H1 (cell line): Measurements from ENCODE around the gene SLC9C1. TPM values are rescaled to one million over a fixed set of nuclear protein-coding genes. Genes with fewer than 3 reads are reported as not detected.

Source experiments
- CTCF ChIA-PET: fragments of 300-600 bp; sonication (Branson Sonifier 250); formaldehyde crosslinking; loops from one replicate; lab custom pipeline; 2021; ENCODE audit not compliant: partially characterized antibody; lab: Charles Lee
- POLR2A ChIA-PET: fragments of 300-600 bp; sonication (Branson Sonifier 250); formaldehyde crosslinking; loops from one replicate; lab custom pipeline; 2021; ENCODE audit warnings: inconsistent platforms; ENCODE audit not compliant: partially characterized antibody; lab: Charles Lee
- DNase-seq, 2 experiments: peaks; one replicate each; pipeline versions ENCODE4 v3.0.0 to v3.0.0-alpha.2; 2010 to 2022; ENCODE audit warnings: low spot score in 2 of 2, low read depth in 1 of 2, mixed read lengths in 1 of 2
- FAIRE-seq: peaks from 2 replicates; lab custom pipeline; 2011; peaks lifted over from hg19 to GRCh38; lab: Jason Lieb, UNC
- H2AFZ ChIP-seq: 2 replicates; pipeline ENCODE4 v1.8.1; 2012; ENCODE audit warnings: low read length, inconsistent platforms
- H2AK5ac ChIP-seq: 2 replicates; pipeline ENCODE4 v1.6.1; 2013; ENCODE audit warnings: low read depth, low read length
- H2BK120ac ChIP-seq: replicated peaks from 2 replicates; pipeline ENCODE3; 2013; ENCODE audit warnings: low read depth, low read length, inconsistent platforms
- H2BK12ac ChIP-seq: 2 replicates; pipeline ENCODE4 v1.6.1; 2013; ENCODE audit warnings: low read depth, low read length
- H2BK15ac ChIP-seq: 2 replicates; pipeline ENCODE4 v1.6.1; 2013; ENCODE audit warnings: low read length
- H2BK20ac ChIP-seq: 2 replicates; pipeline ENCODE4 v1.6.1; 2013; ENCODE audit warnings: low read length
- H2BK5ac ChIP-seq: 2 replicates; pipeline ENCODE4 v1.6.1; 2013; ENCODE audit warnings: low read depth, low read length
- H3K14ac ChIP-seq: 2 replicates; pipeline ENCODE4 v1.6.1; 2013; ENCODE audit warnings: inconsistent platforms; ENCODE audit not compliant: insufficient read length
- H3K18ac ChIP-seq: 2 replicates; pipeline ENCODE4 v1.6.1; 2013; ENCODE audit warnings: low read length; ENCODE audit errors: extremely low read depth
- H3K23ac ChIP-seq: 2 replicates; pipeline ENCODE4 v1.6.1; 2013; ENCODE audit warnings: inconsistent platforms; ENCODE audit not compliant: insufficient read length
- H3K23me2 ChIP-seq: 2 replicates; pipeline ENCODE4 v1.6.1; 2013; ENCODE audit warnings: low read depth, low read length
- H3K27ac ChIP-seq: 2 replicates; pipeline ENCODE4 v1.6.1; 2011; ENCODE audit warnings: low read depth, low read length, inconsistent platforms
- H3K27me3 ChIP-seq, 4 experiments: replicated peaks in 1 of 4; 1 replicate in 1 of 4; 2 replicates in 3 of 4; pipeline versions ENCODE4 v1.6.1 to v1.8.1; 2011 to 2013; ENCODE audit warnings: low read length in 3 of 4, mild to moderate bottlenecking in 3 of 4, inconsistent platforms in 2 of 4, mixed read lengths in 2 of 4, moderate library complexity in 1 of 4; ENCODE audit not compliant: control insufficient read depth in 3 of 4, insufficient read depth in 3 of 4; ENCODE audit errors: extremely low read depth in 1 of 4
- H3K36me3 ChIP-seq, 4 experiments: 2 replicates each; pipeline versions ENCODE4 v1.6.1 to v1.8.1; 2011 to 2013; ENCODE audit warnings: mild to moderate bottlenecking in 4 of 4, low read length in 3 of 4, moderate library complexity in 2 of 4, control low read depth in 1 of 4, inconsistent platforms in 1 of 4; ENCODE audit not compliant: insufficient read depth in 4 of 4, control insufficient read depth in 2 of 4
- H3K4ac ChIP-seq: replicated peaks from 2 replicates; pipeline ENCODE3; 2013; ENCODE audit warnings: low read length, low read depth, mixed read lengths, inconsistent platforms; ENCODE audit not compliant: insufficient read length
- H3K4me1 ChIP-seq, 4 experiments: replicated peaks in 1 of 4; 1 replicate in 1 of 4; 2 replicates in 3 of 4; pipeline versions ENCODE4 v1.6.1 to v1.8.1; 2011 to 2013; ENCODE audit warnings: low read length in 3 of 4, inconsistent platforms in 2 of 4, mixed read lengths in 1 of 4; ENCODE audit not compliant: insufficient read depth in 4 of 4, control insufficient read depth in 3 of 4
- H3K4me2 ChIP-seq, 2 experiments: 2 replicates each; pipeline versions ENCODE4 v1.6.1 to v1.8.1; 2011 to 2013; ENCODE audit warnings: low read depth in 2 of 2, low read length in 2 of 2, control low read depth in 1 of 2, inconsistent platforms in 1 of 2, mild to moderate bottlenecking in 1 of 2; ENCODE audit not compliant: insufficient read depth in 1 of 2
- H3K4me3 ChIP-seq, 4 experiments: fragments of 200-600, 300-600 bp in 1 of 4; sonication (generic), shearing (Covaris generic), sonication (Bioruptor Twin) in 1 of 4; 2 replicates each; pipeline versions ENCODE4 v1.5.1 to v1.8.1; 2011 to 2016; ENCODE audit warnings: low read length in 4 of 4, low read depth in 3 of 4, control low read depth in 2 of 4, inconsistent platforms in 2 of 4, mild to moderate bottlenecking in 2 of 4, mixed read lengths in 1 of 4, moderate library complexity in 1 of 4; ENCODE audit not compliant: insufficient read depth in 2 of 4; ENCODE audit errors: extremely low read depth in 1 of 4
- H3K56ac ChIP-seq: replicated peaks from 2 replicates; pipeline ENCODE3; 2013; ENCODE audit warnings: low read depth, mild to moderate bottlenecking, mixed read lengths, low read length, inconsistent platforms; ENCODE audit not compliant: insufficient read length
- H3K79me1 ChIP-seq: 2 replicates; pipeline ENCODE4 v1.6.1; 2013; ENCODE audit warnings: low read depth, low read length, control low read depth
- H3K79me2 ChIP-seq, 2 experiments: 2 replicates each; pipeline versions ENCODE4 v1.6.1 to v1.8.1; 2012 to 2013; ENCODE audit warnings: low read length in 2 of 2, mild to moderate bottlenecking in 2 of 2, inconsistent platforms in 1 of 2; ENCODE audit not compliant: insufficient read depth in 2 of 2, control insufficient read depth in 1 of 2
- H3K9ac ChIP-seq, 4 experiments: replicated peaks in 1 of 4; 1 replicate in 1 of 4; 2 replicates in 3 of 4; pipeline versions ENCODE4 v1.6.1 to v1.8.1; 2011 to 2013; ENCODE audit warnings: low read depth in 3 of 4, low read length in 3 of 4, control low read depth in 2 of 4, mild to moderate bottlenecking in 2 of 4, moderate library complexity in 2 of 4, inconsistent platforms in 1 of 4; ENCODE audit errors: extremely low read depth in 1 of 4
- H3K9me3 ChIP-seq, 2 experiments: 2 replicates each; pipeline versions ENCODE4 v1.6.1 to v1.8.1; 2012 to 2013; ENCODE audit warnings: mild to moderate bottlenecking in 2 of 2, moderate library complexity in 2 of 2, control low read depth in 1 of 2, inconsistent platforms in 1 of 2, low read depth in 1 of 2, low read length in 1 of 2, mixed read lengths in 1 of 2; ENCODE audit not compliant: insufficient read depth in 2 of 2
- H4K20me1 ChIP-seq, 2 experiments: replicated peaks in 1 of 2; 2 replicates each; pipeline versions ENCODE3 to v1.8.1; 2011 to 2013; ENCODE audit warnings: inconsistent platforms in 2 of 2, low read length in 2 of 2, mild to moderate bottlenecking in 1 of 2; ENCODE audit not compliant: insufficient read depth in 2 of 2, control insufficient read depth in 1 of 2
- H4K5ac ChIP-seq: 2 replicates; pipeline ENCODE4 v1.6.1; 2013; ENCODE audit warnings: low read length, low read depth, mixed read lengths, inconsistent platforms; ENCODE audit not compliant: insufficient read length
- H4K8ac ChIP-seq: 2 replicates; pipeline ENCODE4 v1.8.0; 2013; ENCODE audit warnings: mild to moderate bottlenecking, moderate library complexity, low read length, inconsistent platforms; ENCODE audit not compliant: insufficient read depth; ENCODE audit errors: extremely low read depth
- H4K91ac ChIP-seq: replicated peaks from 2 replicates; pipeline ENCODE3; 2013; ENCODE audit warnings: low read length, mixed read lengths, inconsistent platforms; ENCODE audit not compliant: insufficient read length
- CBX5 ChIP-seq: fragments of 300-800, 300-1000 bp; sonication (generic); IDR thresholded peaks from 2 replicates; pipeline ENCODE4 v1.7.1; 2016; ENCODE audit warnings: antibody characterized with exemption, low read length, low read depth
- CBX8 ChIP-seq: fragments of 300-800, 300-1000 bp; sonication (generic); IDR thresholded peaks from 2 replicates; pipeline ENCODE4 v1.7.1; 2016; ENCODE audit warnings: low read depth, low read length, borderline replicate concordance
- NRF1 ChIP-seq: IDR thresholded peaks from 2 replicates; pipeline ENCODE4 v1.6.1; 2011; ENCODE audit warnings: mild to moderate bottlenecking, low read depth, low read length, improper control_type of control experiment
- RBBP5 ChIP-seq: IDR thresholded peaks from 2 replicates; pipeline ENCODE4 v1.7.1; 2012; ENCODE audit warnings: low read depth, mild to moderate bottlenecking, inconsistent platforms, low read length, moderate library complexity, borderline replicate concordance
- WGBS, 2 experiments: shearing (Covaris generic) in 1 of 2; methylation state at CpG; one replicate each; pipeline versions ENCODE4 v1.1.6 to v1.1.7; 2013 to 2015; ENCODE audit warnings: low lambda C conversion rate in 2 of 2, mixed read lengths in 2 of 2, inconsistent platforms in 1 of 2, low coverage in 1 of 2, missing lambda C conversion rate in 1 of 2; ENCODE audit not compliant: insufficient replicate concordance in 2 of 2, insufficient coverage in 1 of 2, insufficient read length in 1 of 2; ENCODE audit errors: extremely low coverage in 1 of 2, missing lambda C conversion rate in 1 of 2; 5-methylcytosine and 5-hydroxymethylcytosine counted together
- polyA plus RNA-seq, 7 experiments: library from polyadenylated mRNA; depleted of rRNA in 3 of 7; stranded (reverse) in 5 of 7; unstranded in 2 of 7; fragments of >200 nt in 5 of 7; fragments of 200-250 nt in 2 of 7; gene quantifications; 1 replicate in 5 of 7; 2 replicates in 1 of 7; 4 replicates in 1 of 7; pipeline versions ENCODE4 v1.2.1 to v1.2.3, GENCODE V29; 2011 to 2013; ENCODE audit warnings: missing spikeins in 2 of 7, mixed read lengths in 2 of 7
- total RNA-seq: library from RNA; stranded (reverse); fragmentation: NEBNext Ultra II Directional; extraction: Animal tissue kit (Norgen Biotek cat#: 25700); gene quantifications from 2 replicates; pipeline ENCODE4 v1.2.1, GENCODE V29; 2021
- TF ChIP-seq, protein P1 (sequence below): IDR thresholded peaks from 2 replicates; pipeline ENCODE4 v1.6.1; 2012; ENCODE audit warnings: low read length, inconsistent platforms

Gene SLC9C1
- total and polyA plus RNA-seq, 2 of the 8 experiments (the other 6 are each of a cell fraction or from before 2014, with no cell fraction given) = 0.15 to 0.24 TPM

DNA sequence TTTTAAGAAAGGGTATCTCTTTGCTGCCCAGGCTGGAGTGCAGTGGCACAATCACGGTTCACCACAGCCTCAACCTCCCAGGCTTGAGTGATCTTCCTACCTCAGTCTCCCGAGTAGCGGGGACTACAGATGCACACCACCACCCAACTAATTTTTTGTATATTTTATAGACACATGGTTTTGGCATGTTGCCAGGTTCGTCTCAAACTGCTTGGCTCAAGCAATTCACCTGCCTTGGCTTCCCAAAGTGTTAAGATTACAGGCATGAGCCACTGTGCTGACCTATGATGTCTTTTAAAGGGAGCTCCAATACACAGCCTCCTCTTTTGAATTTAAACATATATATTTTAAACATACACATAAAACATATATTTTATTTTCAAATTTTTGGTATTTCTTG, 60.9 kb downstream of the SLC9C1 start:
- Histone ChIP-seq H2BK5ac (no peak overlapping the region), H3K4ac (no peak overlapping the region), H3K36me3 (no peaks in the 10 kb centered on the region), H3K9me3 (no peaks in the 10 kb centered on the region), H3K79me1 (no peaks in the 10 kb centered on the region), H2BK120ac (no peak overlapping the region), H3K79me2 (no peaks in the 10 kb centered on the region), H2BK12ac (no peak overlapping the region), H3K27ac (no peak overlapping the region), H2AFZ (no peak overlapping the region), H3K4me3 (no peak overlapping the region), H3K9ac (no peak overlapping the region), H3K14ac (no peak overlapping the region), H3K4me1 (no peaks in the 10 kb centered on the region), H4K91ac (no peak overlapping the region), H3K23me2 (no peaks in the 10 kb centered on the region), H3K27me3 (no peaks in the 10 kb centered on the region), H2BK15ac (no peak overlapping the region), H3K23ac (no peak overlapping the region), H3K56ac (no peak overlapping the region), H2AK5ac (no peak overlapping the region), H2BK20ac (no peak overlapping the region), H3K18ac (no peak overlapping the region), H4K8ac (no peak overlapping the region), H3K4me2 (no peak overlapping the region), H4K5ac (no peak overlapping the region), H4K20me1 (no peaks in the 10 kb centered on the region)
- FAIRE-seq (no peak), DNase-seq (no peak)
- 95% methylated on average over 4 of the region's 4 CpGs; no CpG with 5 or more reads in 1 of the 2 experiments for whole genome bisulfite sequencing, 2 experiments
- POLR2A ChIA-PET = no interaction called here
- CTCF ChIA-PET = interaction anchor here (0.9 kb wide), 1 partner anchor 40 kb away, joined by 4 read pairs; no protein-coding TSS in a partner anchor
- TF ChIP-seq, protein P1, sequence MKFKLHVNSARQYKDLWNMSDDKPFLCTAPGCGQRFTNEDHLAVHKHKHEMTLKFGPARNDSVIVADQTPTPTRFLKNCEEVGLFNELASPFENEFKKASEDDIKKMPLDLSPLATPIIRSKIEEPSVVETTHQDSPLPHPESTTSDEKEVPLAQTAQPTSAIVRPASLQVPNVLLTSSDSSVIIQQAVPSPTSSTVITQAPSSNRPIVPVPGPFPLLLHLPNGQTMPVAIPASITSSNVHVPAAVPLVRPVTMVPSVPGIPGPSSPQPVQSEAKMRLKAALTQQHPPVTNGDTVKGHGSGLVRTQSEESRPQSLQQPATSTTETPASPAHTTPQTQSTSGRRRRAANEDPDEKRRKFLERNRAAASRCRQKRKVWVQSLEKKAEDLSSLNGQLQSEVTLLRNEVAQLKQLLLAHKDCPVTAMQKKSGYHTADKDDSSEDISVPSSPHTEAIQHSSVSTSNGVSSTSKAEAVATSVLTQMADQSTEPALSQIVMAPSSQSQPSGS = no peak
- TF ChIP-seq CBX8 (no peak), RBBP5 (no peak), CBX5 (no peak), NRF1 (no peak)
